A549 treated with Hydrocortisone at 1 μM for 4 hours (cell line): Measurements from ENCODE around the gene PUS3. TPM values are rescaled to one million over a fixed set of nuclear protein-coding genes. Genes with fewer than 3 reads are reported as not detected.

Experiments
- total RNA-seq: library from RNA; stranded (reverse); fragments of 200-300 nt; extraction: Qiagen RNA extraction; gene quantifications from 5 replicates; pipeline ENCODE4 v1.2.3, GENCODE V29; 2022

The PUS3 gene
- total RNA-seq = 6.3 to 11.6 TPM (median 7.4 TPM) in 5 replicates

DNA sequence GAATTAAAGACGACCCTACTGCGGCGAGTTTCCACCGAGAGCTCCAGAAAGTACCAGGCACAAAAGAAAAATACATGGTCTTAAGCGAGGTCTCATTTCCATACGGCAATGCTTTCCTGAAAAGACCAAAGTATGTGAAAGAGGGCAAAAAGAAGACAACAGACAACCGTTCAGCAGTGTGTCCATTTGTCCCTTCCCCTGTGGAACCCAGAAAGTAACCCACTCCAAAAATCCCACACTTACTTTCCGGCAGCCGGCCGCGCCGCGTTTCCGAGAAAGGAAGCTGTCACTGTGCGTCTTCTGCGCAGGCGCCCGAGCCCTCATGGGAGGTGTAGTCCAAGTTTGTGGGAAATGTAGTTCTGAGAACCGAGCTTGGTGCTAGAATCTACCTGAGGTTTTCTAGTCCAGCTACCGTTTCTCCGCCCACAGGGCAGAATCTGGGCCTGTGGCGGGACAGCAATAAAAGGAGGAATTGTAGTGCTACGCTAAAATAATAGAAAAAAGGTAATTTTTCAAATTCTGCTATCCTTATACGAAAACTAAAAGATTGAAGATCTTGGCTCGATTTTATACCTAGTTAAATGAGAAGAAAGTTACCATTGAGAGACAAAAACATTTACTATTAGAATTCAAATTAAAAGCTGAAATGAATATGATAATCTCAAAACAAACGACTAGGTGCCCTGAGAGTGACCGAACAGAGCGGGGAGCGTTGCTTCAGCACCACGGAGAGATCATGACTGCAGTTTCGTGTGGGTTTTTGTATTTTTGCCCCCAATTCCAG lies at the start of gene PUS3:
Gene PUS3, minus strand, starts transcription at position 280 of the 784 bp plus-strand sequence. CDS start 6,922 bp downstream, outside the sequence.

GRCh38 chr11:125945797-125946520 lies 43.0 kb upstream of the PUS3 start, which contains the start of gene VSIG10L2:
Gene VSIG10L2, plus strand, starts transcription at chr11:125946044. Its CDS starts 12 bp downstream, at chr11:125946056.

DNA sequence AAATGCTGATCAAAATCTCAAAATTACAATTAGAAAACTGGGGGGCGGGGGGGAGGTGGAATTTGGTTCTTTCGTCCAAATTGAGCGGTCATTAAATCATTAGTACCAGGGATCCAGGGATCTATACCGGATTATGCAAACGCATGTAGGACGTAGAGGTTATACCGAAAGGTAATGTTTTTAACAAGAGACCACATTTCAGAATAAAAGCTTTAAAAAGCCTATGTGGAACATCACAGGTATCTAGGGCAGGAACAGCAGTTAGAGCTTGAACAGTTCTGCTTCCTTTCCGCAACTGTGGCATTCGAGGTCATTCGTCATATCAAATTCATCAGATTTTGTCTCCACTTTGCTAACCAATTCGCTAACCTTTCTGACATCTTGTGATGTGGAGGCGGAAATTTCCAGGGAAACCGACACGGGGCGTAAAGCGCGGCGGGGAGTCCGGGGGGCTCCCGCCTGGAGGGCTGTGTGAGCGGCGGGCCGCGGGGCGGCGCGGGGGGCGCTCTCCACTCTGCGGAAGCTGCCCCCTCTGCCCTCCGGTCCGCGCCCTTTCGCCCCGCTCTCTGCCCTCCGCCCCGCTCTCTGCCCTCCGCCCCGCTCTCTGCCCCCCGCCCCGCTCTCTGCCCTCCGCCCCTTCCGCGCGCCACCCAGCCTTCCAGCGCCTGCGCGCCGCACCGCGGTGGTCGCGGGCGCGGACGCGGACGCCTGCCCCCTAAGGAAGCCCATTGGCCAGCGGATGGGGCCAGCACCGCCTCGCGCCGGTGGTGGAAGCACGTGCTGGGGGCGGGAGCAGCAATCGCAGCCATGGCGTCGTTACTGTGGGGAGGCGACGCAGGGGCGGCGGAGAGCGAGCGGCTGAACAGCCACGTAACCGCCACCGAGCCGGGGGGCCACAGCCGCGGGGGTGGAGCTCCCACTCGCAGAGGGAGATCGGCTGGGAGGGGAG lies 979 bp upstream of the PUS3 start, which contains the start of gene DDX25:
Gene DDX25, plus strand, starts transcription at position 798 of the 949 bp plus-strand sequence. Its CDS starts 10 bp downstream, at position 808.

GRCh38 chr11:125887373-125888324 lies 15.4 kb downstream of the PUS3 start, which contains the start of gene HYLS1:
Gene HYLS1, plus strand, starts transcription at chr11:125887668. Its CDS starts 11,701 bp downstream, at chr11:125899369.

Other genes with a start within 250 kb of the PUS3 start
- 0.08 TPM in 1 of 5 replicates, not detected in the others for gene ACRV1, start 222.4 kb downstream of the PUS3 start, total RNA-seq
- gene PATE1, start 156.9 kb downstream of the PUS3 start, total RNA-seq = not detected in 5 replicates
- not detected in 5 replicates for gene PATE2, start 124.4 kb downstream of the PUS3 start, total RNA-seq
- gene PATE3, start 115.1 kb downstream of the PUS3 start, total RNA-seq = not detected in 5 replicates
- gene PATE4, start 69.9 kb downstream of the PUS3 start, total RNA-seq = not detected in 5 replicates
- 10.6 to 13.4 TPM (median 12.9 TPM) in 5 replicates for gene HYLS1, start 15.5 kb downstream of the PUS3 start, total RNA-seq
- 0.09 TPM in 1 of 5 replicates, not detected in the others for gene DDX25, start 1.3 kb upstream of the PUS3 start, total RNA-seq
- not detected in 5 replicates for gene VSIG10L2, start 42.8 kb upstream of the PUS3 start, total RNA-seq
- gene CDON, start 159.7 kb upstream of the PUS3 start, total RNA-seq = 1.6 to 2.5 TPM (median 2.0 TPM) in 5 replicates